Effector memory CD8-positive, alpha-beta T cell (primary cell): ENCODE data around the gene FARP1.
A peak's percentile ranks its signal among the peaks of the same experiment; 100 is the strongest.

Experiments used
- ATAC-seq: fragments of 150-1000 bp; cut with Tn5 transposase; replicated peaks from 2 replicates; pipeline ENCODE4 v1.10.0; 2021; ENCODE audit warnings: mild to moderate bottlenecking, moderate library complexity
- DNase-seq, 3 experiments: peaks; one replicate each; pipeline ENCODE4 v3.0.0; 2021
- H3K27ac Mint-ChIP-seq, 2 donors: one replicate each; pipeline ENCODE4 v1.8.0; 2022; ENCODE audit warnings: mild to moderate bottlenecking in 2 of 2, mixed read lengths in 2 of 2, moderate library complexity in 2 of 2
- H3K27me3 Mint-ChIP-seq, 2 donors: one replicate each; pipeline ENCODE4 v1.8.0; 2022; ENCODE audit warnings: mixed read lengths in 2 of 2
- H3K36me3 Mint-ChIP-seq: one replicate; pipeline ENCODE4 v1.8.0; 2022; ENCODE audit warnings: mild to moderate bottlenecking, moderate library complexity, mixed read lengths; ENCODE audit not compliant: insufficient read depth
- H3K4me1 Mint-ChIP-seq, 2 donors: one replicate each; pipeline ENCODE4 v1.8.0; 2022; ENCODE audit warnings: low read depth in 2 of 2, mixed read lengths in 2 of 2
- H3K4me3 Mint-ChIP-seq, 2 donors: one replicate each; pipeline ENCODE4 v1.8.0; 2022; ENCODE audit warnings: mild to moderate bottlenecking in 2 of 2, mixed read lengths in 2 of 2, moderate library complexity in 2 of 2
- H3K9me3 Mint-ChIP-seq, 2 donors: one replicate each; pipeline ENCODE4 v1.8.0; 2022; ENCODE audit warnings: mixed read lengths in 2 of 2

FARP1 gene

GRCh38 chr13:98489446-98490194 lies 346.7 kb downstream of the FARP1 start:
- Mint-ChIP-seq H3K36me3 (peaks cover 22% of the 10 kb centered on the region), H3K4me1 (peaks cover 62 to 67% of the 10 kb centered on the region in 2 donors), H3K9me3 (no peaks in the 10 kb centered on the region), H3K27me3 (no peaks in the 10 kb centered on the region), H3K27ac (peak overlapping the region; percentile 39 to 63), H3K4me3 (no peak overlapping the region)
- no peak for DNase-seq
- ATAC-seq: no peak

GRCh38 chr13:98490195-98490836 lies 347.4 kb downstream of the FARP1 start:
- H3K36me3 Mint-ChIP-seq: peaks cover 27% of the 10 kb centered on the region
- peak overlapping the region in 1 of 2 donors; percentile 63 for H3K27ac Mint-ChIP-seq
- H3K9me3 Mint-ChIP-seq: no peaks in the 10 kb centered on the region
- ATAC-seq (no peak), DNase-seq (no peak)
- peaks cover 59 to 66% of the 10 kb centered on the region in 2 donors for H3K4me1 Mint-ChIP-seq
- H3K4me3 Mint-ChIP-seq: no peak overlapping the region
- no peaks in the 10 kb centered on the region for H3K27me3 Mint-ChIP-seq

GRCh38 chr13:98490866-98491265 lies 348.0 kb downstream of the FARP1 start:
- no peaks in the 10 kb centered on the region for H3K27me3 Mint-ChIP-seq
- ATAC-seq (no peak), DNase-seq (no peak)
- peaks cover 25% of the 10 kb centered on the region for H3K36me3 Mint-ChIP-seq
- H3K4me1 Mint-ChIP-seq: peaks cover 53 to 64% of the 10 kb centered on the region in 2 donors
- no peaks in the 10 kb centered on the region for H3K9me3 Mint-ChIP-seq
- no peak overlapping the region for H3K4me3 Mint-ChIP-seq
- H3K27ac Mint-ChIP-seq: peak overlapping the region in 1 of 2 donors; percentile 63

DNA sequence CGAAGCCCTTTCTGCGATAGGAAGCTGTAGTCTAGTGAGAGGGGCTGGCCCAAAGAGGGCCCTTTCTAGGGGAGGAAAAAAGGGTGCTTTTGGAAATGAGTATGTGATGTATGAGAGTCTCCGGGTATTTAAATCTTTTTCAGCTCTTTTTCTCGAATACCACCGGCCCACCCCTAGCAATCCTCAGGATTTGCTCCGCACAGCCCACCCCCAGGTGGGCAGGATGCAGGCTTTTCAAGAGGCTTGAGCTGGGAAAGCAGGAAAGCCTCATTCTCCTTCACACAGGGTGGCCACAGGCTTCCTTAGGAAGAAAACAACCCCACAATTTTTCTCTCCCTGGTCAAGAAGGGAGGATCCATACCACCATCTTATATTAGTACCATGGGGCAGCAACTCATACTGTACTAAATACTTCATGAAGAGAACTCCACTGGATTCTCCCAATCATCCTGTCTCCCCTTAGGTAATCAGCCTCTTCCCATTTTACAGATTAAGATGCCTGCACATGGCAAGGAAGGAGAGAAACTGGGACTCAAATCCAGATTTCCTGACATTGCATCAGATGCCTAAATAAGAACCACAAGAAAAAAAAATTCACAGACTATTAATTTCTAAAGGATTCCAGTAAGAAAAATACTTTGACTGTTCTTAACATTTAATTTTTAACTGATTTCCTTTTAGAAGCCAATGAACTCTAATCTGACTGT lies 349.6 kb downstream of the FARP1 start:
- Mint-ChIP-seq H3K27ac (no peak overlapping the region), H3K4me3 (no peak overlapping the region), H3K4me1 (peaks cover 54 to 67% of the 10 kb centered on the region in 2 donors)

DNA sequence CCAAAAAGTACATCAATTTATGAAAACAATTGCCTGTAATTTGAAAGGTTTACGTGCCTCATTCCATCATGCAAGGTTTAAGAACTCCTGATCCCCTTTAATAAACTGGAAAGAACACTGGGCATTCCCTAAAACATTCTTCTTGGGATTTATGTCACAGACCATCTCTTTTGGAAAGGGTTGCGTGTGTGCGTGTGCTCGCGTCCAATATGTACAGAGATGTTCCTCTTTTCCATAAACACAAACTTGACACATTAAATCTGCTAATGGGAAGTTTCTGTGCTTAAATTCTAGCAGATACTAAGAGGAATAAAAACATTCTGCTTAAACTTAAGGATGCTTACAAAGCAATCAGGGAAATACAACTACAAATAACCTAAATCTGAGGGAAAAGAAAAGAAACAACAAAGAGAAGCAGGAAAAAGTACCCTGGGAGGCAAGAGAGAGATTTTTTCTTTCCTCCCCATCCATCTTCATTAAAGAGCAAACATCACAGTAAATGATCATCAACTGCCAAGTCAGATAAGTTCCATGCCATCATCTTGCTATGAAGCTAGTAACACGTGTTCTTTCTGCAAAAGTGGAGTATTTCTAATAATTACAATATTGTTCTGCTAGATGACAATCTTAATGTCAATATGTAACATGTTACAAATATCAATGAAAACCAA lies 350.3 kb downstream of the FARP1 start:
- H3K9me3 Mint-ChIP-seq: no peaks in the 10 kb centered on the region
- no peak overlapping the region for H3K4me3 Mint-ChIP-seq
- H3K4me1 Mint-ChIP-seq: peaks cover 55 to 69% of the 10 kb centered on the region in 2 donors
- ATAC-seq (no peak), DNase-seq (no peak)
- peaks cover 27% of the 10 kb centered on the region for H3K36me3 Mint-ChIP-seq
- H3K27me3 Mint-ChIP-seq: no peaks in the 10 kb centered on the region
- H3K27ac Mint-ChIP-seq: peak overlapping the region in 1 of 2 donors; percentile 56

More for the DNA sequence above, 349.6 kb downstream of the FARP1 start:
- H3K36me3 Mint-ChIP-seq: peaks cover 26% of the 10 kb centered on the region
- no peaks in the 10 kb centered on the region for H3K27me3 Mint-ChIP-seq
- ATAC-seq (no peak), DNase-seq (no peak)
- no peaks in the 10 kb centered on the region for H3K9me3 Mint-ChIP-seq

GRCh38 chr13:98494769-98495168 lies 351.9 kb downstream of the FARP1 start:
- DNase-seq (no peak), ATAC-seq (no peak)
- H3K4me1 Mint-ChIP-seq: peaks cover 45 to 59% of the 10 kb centered on the region in 2 donors
- no peaks in the 10 kb centered on the region for H3K9me3 Mint-ChIP-seq
- H3K27ac Mint-ChIP-seq: peak overlapping the region in 1 of 2 donors; percentile 57
- no peak overlapping the region for H3K4me3 Mint-ChIP-seq
- no peaks in the 10 kb centered on the region for H3K27me3 Mint-ChIP-seq
- peaks cover 34% of the 10 kb centered on the region for H3K36me3 Mint-ChIP-seq

DNA sequence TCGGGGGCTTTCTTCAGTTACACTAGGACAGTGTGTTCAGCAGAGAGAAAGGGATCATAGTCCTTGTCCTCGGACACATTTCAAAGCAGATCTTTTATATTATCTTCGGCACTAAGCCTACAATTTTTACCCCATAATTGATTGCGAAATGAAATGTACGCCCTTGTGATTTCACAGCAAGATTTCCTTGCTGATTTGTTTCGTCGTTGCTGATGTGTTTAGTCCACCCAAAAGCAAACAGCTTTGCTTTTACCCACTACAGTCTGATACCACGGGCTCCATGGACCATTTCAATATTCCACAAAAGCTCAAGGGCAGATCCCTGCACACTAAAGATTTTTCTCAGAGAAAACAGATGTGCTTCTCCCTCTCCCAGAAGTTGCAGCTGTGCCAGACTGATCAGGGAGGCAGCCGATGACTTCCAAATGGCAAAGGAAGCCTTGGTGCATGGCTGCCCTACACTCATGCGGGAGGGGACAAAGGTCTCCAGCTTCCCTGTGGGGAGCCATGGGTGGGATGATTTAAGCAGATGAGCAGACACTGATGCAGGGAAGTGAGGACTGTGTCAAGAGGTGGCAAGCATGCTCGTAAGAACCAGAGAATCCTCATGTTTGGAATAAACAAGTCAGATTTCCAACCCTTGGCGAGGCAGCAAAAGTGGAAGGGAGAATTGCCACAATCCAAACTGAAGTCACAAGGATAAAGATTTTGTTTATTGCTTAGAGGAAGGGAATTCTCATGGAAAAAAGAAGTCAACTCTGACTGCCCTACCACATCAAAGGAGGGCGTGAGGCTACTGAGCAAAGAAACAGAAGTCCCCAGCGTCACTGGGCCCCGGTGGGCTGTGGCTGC lies 353.0 kb downstream of the FARP1 start:
- Mint-ChIP-seq H3K36me3 (peaks cover 35% of the 10 kb centered on the region), H3K4me3 (no peak overlapping the region), H3K9me3 (no peaks in the 10 kb centered on the region), H3K4me1 (peaks cover 36 to 57% of the 10 kb centered on the region in 2 donors), H3K27me3 (no peaks in the 10 kb centered on the region), H3K27ac (peak overlapping the region in 1 of 2 donors; percentile 72)
- ATAC-seq: no peak
- DNase-seq: no peak

- Mint-ChIP-seq H3K4me3 (no peak overlapping the region), H3K27ac (peak overlapping the region; percentile 56 to 90), H3K4me1 (peaks cover 33 to 55% of the 10 kb centered on the region in 2 donors), H3K27me3 (no peaks in the 10 kb centered on the region), H3K36me3 (peaks cover 34% of the 10 kb centered on the region), H3K9me3 (no peaks in the 10 kb centered on the region)
- no peak for ATAC-seq
- DNase-seq: no peak
Measured at GRCh38 chr13:98496479-98496791, 353.5 kb downstream of the FARP1 start.

DNA sequence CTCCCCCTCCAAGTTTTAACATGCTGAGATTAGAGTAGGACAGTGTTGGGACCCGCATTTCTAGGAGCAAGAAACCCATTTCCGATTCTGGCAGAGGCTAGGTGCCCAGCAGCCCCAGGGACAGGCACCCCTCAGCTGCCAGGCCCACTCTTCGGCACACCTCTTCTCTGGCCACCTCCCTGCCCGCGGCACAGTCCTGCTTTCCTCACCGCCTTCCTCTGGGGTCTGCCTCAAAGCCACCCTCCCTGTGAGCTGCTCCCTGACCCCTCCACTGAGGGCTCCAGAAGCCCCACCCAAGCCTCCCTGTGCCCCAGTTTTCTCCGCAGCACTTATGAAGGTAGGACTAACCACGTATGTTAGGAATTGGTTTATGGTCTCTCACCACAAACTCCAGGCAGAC lies 354.1 kb downstream of the FARP1 start:
- ATAC-seq: no peak
- DNase-seq: no peak
- Mint-ChIP-seq H3K36me3 (peaks cover 38% of the 10 kb centered on the region), H3K4me1 (peaks cover 36 to 57% of the 10 kb centered on the region in 2 donors), H3K4me3 (peak overlapping the region in 1 of 2 donors; percentile 10), H3K27me3 (no peaks in the 10 kb centered on the region), H3K27ac (peak overlapping the region; percentile 56 to 90), H3K9me3 (no peaks in the 10 kb centered on the region)

DNA sequence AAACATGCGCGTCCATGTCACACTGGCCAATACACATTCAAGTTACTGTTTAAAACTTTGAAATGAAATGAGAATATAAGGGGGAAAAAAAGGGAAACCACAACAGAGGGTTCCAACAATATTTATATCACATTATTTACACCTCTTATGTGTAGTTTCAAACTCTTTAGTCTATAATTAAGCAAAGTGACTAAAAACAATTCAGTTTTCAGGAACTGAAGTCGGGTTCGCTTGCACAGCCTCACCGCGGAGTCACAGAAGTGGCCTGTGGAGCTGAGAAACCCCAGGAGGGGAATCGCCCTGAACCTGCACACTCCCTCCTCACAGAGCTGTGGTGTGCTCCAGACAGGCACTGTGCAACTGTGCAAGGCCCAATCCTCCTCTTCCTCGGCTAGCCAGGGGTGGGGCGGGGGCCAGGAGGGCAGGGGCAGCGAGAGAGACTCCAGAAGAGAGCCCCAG lies 358.1 kb downstream of the FARP1 start:
- ATAC-seq (no peak), DNase-seq (no peak)
- no peak overlapping the region for H3K4me3 Mint-ChIP-seq
- peaks cover 53 to 69% of the 10 kb centered on the region in 2 donors for H3K4me1 Mint-ChIP-seq
- peak overlapping the region; percentile 65 to 71 for H3K27ac Mint-ChIP-seq
- H3K36me3 Mint-ChIP-seq: peaks cover 44% of the 10 kb centered on the region
- H3K9me3 Mint-ChIP-seq: no peaks in the 10 kb centered on the region
- no peaks in the 10 kb centered on the region for H3K27me3 Mint-ChIP-seq

- Mint-ChIP-seq H3K4me1 (peaks cover 53 to 70% of the 10 kb centered on the region in 2 donors), H3K4me3 (peak overlapping the region; percentile 61 to 64), H3K27me3 (no peaks in the 10 kb centered on the region), H3K9me3 (no peaks in the 10 kb centered on the region), H3K27ac (peak overlapping the region; percentile 72 to 85), H3K36me3 (peaks cover 34% of the 10 kb centered on the region)
- DNase-seq (no peak), ATAC-seq (no peak)
Measured at GRCh38 chr13:98503175-98504028, 360.5 kb downstream of the FARP1 start.

DNA sequence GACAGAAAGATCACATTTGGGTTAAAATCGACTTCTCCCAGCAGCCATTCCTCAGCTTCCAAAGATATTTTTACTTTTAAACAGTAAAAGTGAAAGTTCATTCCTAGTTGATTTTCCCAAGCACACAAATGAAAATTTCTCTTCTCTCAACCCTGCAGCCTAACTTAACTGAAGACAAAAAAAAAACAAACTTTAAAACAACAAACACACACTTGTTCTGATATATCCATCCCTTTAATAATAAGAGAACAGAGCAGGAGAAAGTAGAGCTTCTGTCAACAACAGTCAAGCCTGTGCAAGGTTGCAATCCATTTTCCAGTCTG lies 361.1 kb downstream of the FARP1 start:
- Mint-ChIP-seq H3K4me3 (peak overlapping the region; percentile 61 to 64), H3K4me1 (peaks cover 52 to 74% of the 10 kb centered on the region in 2 donors), H3K36me3 (peaks cover 33% of the 10 kb centered on the region), H3K9me3 (no peaks in the 10 kb centered on the region), H3K27me3 (no peaks in the 10 kb centered on the region), H3K27ac (peak overlapping the region; percentile 72 to 85)
- DNase-seq (no peak), ATAC-seq (no peak)
